HG03469 (cell line): Measurements from ENCODE around the gene NTF3.

Experiments
- ATAC-seq: cut with Tn5 transposase; IDR thresholded peaks from one replicate; pipeline ENCODE4 v1.9.1; 2021; ENCODE audit warnings: mild to moderate bottlenecking, moderate library complexity, moderate number of reproducible peaks; ENCODE audit not compliant: unreplicated experiment

NTF3 gene

DNA sequence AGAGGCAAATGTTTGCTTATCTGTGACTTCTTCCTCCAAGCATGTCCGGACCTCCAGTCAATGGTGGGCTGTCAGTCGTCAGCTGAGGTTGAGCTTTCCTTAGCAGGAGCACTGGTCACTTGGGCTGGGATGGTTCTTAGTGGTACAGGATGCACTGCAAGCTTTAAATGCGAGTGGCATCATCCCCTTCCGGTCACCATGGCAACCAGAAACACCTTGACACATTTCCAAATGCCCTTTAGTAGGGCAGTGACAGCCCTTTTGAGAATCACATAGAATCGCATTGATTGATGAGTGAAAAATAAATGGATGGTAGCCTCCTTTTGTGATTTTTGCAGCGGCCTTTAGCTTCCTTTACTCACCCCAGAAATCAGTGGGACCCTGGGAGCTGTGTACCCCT is 24.1 kb downstream of the NTF3 start:
- no peak for ATAC-seq

DNA sequence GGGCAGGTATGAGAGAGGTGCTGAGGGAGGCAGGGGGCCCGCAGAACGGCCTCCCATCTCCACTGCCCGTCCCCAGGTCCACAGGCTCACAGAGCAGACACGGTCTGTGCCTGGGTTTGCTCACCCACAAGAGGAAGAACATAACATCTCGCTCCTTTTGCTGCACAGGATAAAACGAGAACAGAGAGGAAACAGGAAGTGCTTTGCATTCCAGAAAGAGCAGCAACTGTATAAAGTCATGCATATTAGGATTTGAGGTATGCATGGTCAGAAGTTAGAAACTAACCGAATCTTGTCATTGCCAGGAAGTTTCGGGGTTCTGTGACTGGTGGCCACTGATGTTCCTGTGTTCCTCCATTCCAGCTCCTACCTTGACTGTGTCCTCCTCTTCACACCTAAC is 25.0 kb downstream of the NTF3 start:
- ATAC-seq: no peak

GRCh38 chr12:5458229-5459050 is 26.5 kb downstream of the NTF3 start:
- no peak for ATAC-seq

GRCh38 chr12:5459051-5459782 is 27.3 kb downstream of the NTF3 start:
- no peak for ATAC-seq

DNA sequence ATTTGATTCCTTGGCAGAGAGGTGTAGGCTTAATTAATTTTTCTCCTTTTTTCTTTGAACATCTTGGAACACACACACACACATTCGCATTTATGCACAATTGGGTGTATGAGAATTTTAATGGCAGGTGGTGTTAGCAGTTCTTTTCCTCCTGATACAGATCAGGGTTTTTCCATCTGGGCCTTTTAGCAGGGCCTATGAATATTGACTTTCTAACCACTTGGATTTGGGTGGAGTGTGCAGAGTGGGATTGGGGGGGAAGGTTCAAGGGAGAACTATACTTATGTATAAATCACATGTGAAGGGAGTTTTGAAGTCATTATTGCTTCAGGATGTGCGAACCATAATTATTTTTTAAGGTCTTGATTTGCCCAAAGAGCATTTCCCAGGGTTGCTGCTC is 28.9 kb downstream of the NTF3 start:
- ATAC-seq: no peak

GRCh38 chr12:5461966-5462365 is 30.1 kb downstream of the NTF3 start:
- no peak for ATAC-seq

DNA sequence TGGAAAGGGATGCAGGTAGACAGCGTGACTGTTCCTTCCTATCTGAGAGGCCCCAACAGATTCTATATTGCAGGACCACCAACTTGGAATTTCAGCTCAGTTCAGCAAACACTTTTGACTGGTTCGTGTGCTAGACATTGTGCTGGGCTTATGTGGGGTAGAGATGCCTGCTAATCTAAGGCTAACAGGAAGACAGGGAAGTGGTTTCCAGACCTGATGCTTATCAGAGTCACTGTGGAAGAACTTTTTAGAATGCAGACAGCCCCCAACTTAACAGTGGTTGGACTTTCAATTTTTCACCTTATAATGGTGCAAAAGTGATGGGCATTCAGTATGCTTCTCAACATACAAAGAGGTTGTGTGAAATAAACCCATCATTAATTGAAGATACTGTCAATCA is 32.2 kb downstream of the NTF3 start:
- ATAC-seq: no peak

GRCh38 chr12:5465384-5465783 is 33.5 kb downstream of the NTF3 start:
- ATAC-seq: no peak

DNA sequence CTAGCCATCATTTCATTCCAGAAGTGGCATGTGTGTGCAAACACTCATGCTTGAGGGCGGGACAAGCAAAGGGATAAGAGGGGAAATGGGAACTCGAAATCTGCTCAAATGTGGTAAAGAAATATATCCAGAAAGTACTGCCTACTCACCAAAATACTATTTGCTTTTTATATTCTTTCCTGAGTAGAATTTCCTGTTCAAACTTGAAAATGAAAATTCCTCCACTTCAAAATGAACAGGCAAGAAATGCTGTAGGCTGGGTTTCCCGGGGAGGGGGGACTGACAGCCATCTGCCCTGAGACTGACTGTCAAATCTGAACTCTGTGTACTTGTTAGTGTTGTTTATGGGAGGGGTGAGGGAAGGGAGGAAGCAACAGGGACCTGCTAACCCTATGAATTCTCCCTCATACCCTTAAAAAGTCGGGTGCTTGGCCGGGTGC is 34.6 kb downstream of the NTF3 start:
- no peak for ATAC-seq

GRCh38 chr12:5467931-5468330 is 36.0 kb downstream of the NTF3 start:
- ATAC-seq: no peak

- no peak for ATAC-seq
Observed at GRCh38 chr12:5470221-5470620, 38.3 kb downstream of the NTF3 start.

DNA sequence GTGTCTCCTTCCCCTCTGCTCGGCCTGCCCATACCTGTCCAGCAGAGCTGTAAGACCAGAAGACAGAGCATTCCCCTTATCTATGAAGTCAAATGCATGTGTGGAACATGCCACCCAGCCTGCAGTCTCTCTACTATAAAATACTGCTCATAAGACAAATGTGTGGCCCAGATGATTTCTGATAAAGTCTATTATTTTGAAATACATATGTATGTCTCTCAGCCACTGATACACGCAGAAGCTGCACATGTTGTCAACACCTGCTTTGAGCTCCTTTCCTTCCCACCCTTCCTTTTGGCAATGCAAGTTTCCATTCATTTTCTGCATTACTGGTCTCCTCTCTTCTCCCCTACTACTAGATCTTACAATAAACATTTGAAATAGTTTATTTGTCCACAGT is 38.8 kb downstream of the NTF3 start:
- no peak for ATAC-seq

GRCh38 chr12:5473076-5473782 is 41.3 kb downstream of the NTF3 start:
- ATAC-seq: no peak

GRCh38 chr12:5473783-5474116 is 41.8 kb downstream of the NTF3 start:
- no peak for ATAC-seq

GRCh38 chr12:5476356-5476755 is 44.4 kb downstream of the NTF3 start:
- no peak for ATAC-seq

GRCh38 chr12:5478081-5478706 is 46.3 kb downstream of the NTF3 start:
- no peak for ATAC-seq

- ATAC-seq: no peak
Observed at GRCh38 chr12:5479761-5480160, 47.9 kb downstream of the NTF3 start.

DNA sequence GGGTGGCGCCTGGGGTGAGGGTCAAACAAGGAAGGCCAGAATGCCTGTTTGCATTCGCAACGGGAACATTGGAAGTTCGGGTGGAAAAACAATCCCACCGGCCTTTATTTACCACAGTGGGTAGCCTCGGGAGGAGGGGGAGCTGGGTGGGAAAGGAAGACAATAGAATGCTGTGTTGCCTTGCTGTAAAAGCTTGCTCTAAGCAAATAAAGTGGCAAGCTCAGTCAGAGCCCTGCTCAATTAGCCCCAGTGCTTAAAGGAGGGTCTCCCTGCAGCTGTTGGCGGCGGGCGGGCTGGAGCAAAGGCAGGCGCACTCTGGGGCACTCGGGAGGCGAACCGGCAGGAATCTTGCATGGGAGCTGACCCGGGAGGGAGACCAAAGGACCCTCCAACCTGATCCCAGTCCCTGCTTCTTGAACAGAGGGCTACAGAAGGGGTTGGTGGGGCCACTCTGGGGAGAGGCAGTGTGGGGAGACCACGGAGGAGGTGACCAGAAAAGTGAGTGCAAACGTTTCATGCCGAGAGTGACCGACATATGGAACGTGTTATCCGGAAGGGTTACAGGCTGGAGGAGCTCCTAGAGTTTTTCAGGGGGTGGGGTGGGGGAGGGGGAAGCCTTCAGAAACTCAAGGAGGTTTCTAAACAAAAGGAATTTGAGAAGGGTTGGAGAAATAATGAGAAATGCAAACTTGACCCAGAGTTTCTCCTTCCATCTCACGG is 48.5 kb downstream of the NTF3 start:
- ATAC-seq: no peak

GRCh38 chr12:5480938-5481303 is 49.0 kb downstream of the NTF3 start:
- ATAC-seq: no peak

- ATAC-seq: no peak
Observed at GRCh38 chr12:5481645-5482044, 49.7 kb downstream of the NTF3 start.

GRCh38 chr12:5484426-5484825 is 52.5 kb downstream of the NTF3 start:
- ATAC-seq: no peak
